Nephron progenitor cell (in vitro differentiated cells): ENCODE measurements around the gene ARHGEF26.

Source experiments
- DNase-seq: peaks from one replicate; pipeline ENCODE4 v3.0.0; 2021
- H3K27ac Mint-ChIP-seq: 2 replicates; pipeline ENCODE4 v1.8.0; 2021; ENCODE audit warnings: mild to moderate bottlenecking, moderate library complexity, mixed read lengths
- H3K27me3 Mint-ChIP-seq: 2 replicates; pipeline ENCODE4 v1.8.0; 2021; ENCODE audit warnings: mild to moderate bottlenecking, low read depth, mixed read lengths; ENCODE audit not compliant: poor library complexity
- H3K36me3 Mint-ChIP-seq: 2 replicates; pipeline ENCODE4 v1.8.0; 2021; ENCODE audit warnings: low read depth, mixed read lengths
- H3K4me1 Mint-ChIP-seq: 2 replicates; pipeline ENCODE4 v1.8.0; 2021; ENCODE audit warnings: mixed read lengths
- H3K4me3 Mint-ChIP-seq: 2 replicates; pipeline ENCODE4 v1.8.0; 2021; ENCODE audit warnings: mild to moderate bottlenecking, moderate library complexity, mixed read lengths
- H3K9me3 Mint-ChIP-seq: 2 replicates; pipeline ENCODE4 v1.8.0; 2021; ENCODE audit warnings: mild to moderate bottlenecking, moderate library complexity, mixed read lengths
- CTCF ChIP-seq: fragments of 200-600 bp; sonication (generic); IDR thresholded peaks from 2 replicates; pipeline ENCODE4 v1.5.0; 2021; ENCODE audit warnings: antibody characterized with exemption

ARHGEF26 gene

GRCh38 chr3:154235330-154235729, 114.1 kb downstream of the ARHGEF26 start:
- no peak for TF ChIP-seq CTCF
- H3K4me1 Mint-ChIP-seq: peaks cover 6% of the 10 kb centered on the region
- H3K9me3 Mint-ChIP-seq: no peaks in the 10 kb centered on the region
- H3K4me3 Mint-ChIP-seq: no peak overlapping the region
- DNase-seq: no peak
- H3K27ac Mint-ChIP-seq: no peak overlapping the region
- no peaks in the 10 kb centered on the region for H3K27me3 Mint-ChIP-seq
- peaks cover 10% of the 10 kb centered on the region for H3K36me3 Mint-ChIP-seq

DNA sequence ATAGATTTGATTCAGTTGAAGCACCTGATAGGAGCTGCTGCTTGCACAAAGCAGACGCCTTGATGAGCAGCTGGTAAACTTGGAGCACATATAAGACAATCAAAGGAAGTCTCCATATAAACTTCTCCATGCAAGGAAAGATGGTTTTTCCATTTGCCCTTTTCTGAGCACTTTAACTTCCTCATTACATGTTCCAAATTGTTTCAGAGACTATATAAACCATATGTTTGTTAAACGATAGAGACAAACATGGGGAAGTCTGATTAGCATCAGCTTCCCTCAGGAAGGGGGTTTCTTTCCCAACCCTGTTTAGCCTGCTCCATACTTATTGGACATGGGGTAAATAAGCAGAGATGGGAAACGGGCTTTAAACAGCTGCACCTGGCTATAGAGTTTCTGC, 115.1 kb downstream of the ARHGEF26 start:
- no peak for DNase-seq
- Mint-ChIP-seq H3K36me3 (peaks cover 19% of the 10 kb centered on the region), H3K27me3 (no peaks in the 10 kb centered on the region), H3K4me1 (peaks cover 6% of the 10 kb centered on the region), H3K9me3 (no peaks in the 10 kb centered on the region), H3K27ac (no peak overlapping the region), H3K4me3 (no peak overlapping the region)
- TF ChIP-seq CTCF: no peak

DNA sequence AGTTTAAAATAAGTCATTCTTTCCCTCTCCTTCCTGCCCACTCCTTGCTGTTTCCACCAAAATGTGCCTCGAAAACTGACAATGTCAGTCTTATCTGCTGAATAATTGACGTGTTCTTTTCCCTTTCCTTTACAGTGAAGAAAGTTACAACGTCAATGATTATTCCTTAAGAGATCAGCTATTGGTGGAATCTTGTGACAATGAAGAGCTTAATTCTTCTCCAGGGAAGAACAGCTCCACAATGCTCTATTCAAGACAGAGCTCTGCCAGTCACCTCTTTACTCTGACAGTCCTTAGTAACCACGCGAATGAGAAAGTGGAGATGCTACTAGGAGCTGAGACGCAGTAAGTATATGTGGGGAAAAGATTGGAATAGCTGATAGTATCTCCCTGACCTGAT, 119.0 kb downstream of the ARHGEF26 start:
- no peak overlapping the region for H3K4me3 Mint-ChIP-seq
- peaks cover 5% of the 10 kb centered on the region for H3K4me1 Mint-ChIP-seq
- no peaks in the 10 kb centered on the region for H3K27me3 Mint-ChIP-seq
- no peak for TF ChIP-seq CTCF
- H3K36me3 Mint-ChIP-seq: peaks cover 25% of the 10 kb centered on the region
- DNase-seq: no peak
- H3K27ac Mint-ChIP-seq: no peak overlapping the region
- no peaks in the 10 kb centered on the region for H3K9me3 Mint-ChIP-seq

- DNase-seq: no peak
- H3K27ac Mint-ChIP-seq: peak overlapping the region; percentile 79
- no peak for TF ChIP-seq CTCF
- no peak overlapping the region for H3K4me3 Mint-ChIP-seq
- H3K27me3 Mint-ChIP-seq: no peaks in the 10 kb centered on the region
- H3K9me3 Mint-ChIP-seq: no peaks in the 10 kb centered on the region
- H3K36me3 Mint-ChIP-seq: peaks cover 32% of the 10 kb centered on the region
- peaks cover 5% of the 10 kb centered on the region for H3K4me1 Mint-ChIP-seq
Observed at GRCh38 chr3:154241496-154241895, 120.3 kb downstream of the ARHGEF26 start.

GRCh38 chr3:154242766-154243165, 121.6 kb downstream of the ARHGEF26 start:
- no peaks in the 10 kb centered on the region for H3K9me3 Mint-ChIP-seq
- no peak for TF ChIP-seq CTCF
- H3K4me3 Mint-ChIP-seq: no peak overlapping the region
- no peak overlapping the region for H3K27ac Mint-ChIP-seq
- peaks cover 5% of the 10 kb centered on the region for H3K4me1 Mint-ChIP-seq
- DNase-seq: no peak
- H3K27me3 Mint-ChIP-seq: no peaks in the 10 kb centered on the region
- peaks cover 42% of the 10 kb centered on the region for H3K36me3 Mint-ChIP-seq

DNA sequence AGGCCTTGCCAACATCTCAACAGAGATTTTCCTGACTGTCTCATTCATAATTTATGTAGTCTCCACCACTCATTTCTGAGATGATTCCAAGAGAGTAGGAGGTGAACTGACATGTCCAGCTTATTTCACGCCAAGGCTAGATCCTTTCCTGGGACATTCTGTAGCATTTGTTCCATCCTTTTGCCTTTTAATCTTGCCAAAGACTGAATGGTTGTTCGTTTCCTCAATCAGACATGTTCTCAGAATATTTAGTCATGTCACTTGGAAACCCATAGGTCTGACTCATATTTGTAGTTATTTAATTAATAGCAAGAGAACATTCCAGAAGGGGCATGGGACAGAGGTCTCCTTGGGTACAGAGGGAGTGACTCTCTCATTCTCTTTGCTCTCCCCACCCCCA, 122.2 kb downstream of the ARHGEF26 start:
- DNase-seq: no peak
- Mint-ChIP-seq H3K4me1 (peaks cover 5% of the 10 kb centered on the region), H3K27me3 (no peaks in the 10 kb centered on the region), H3K36me3 (peaks cover 42% of the 10 kb centered on the region), H3K9me3 (no peaks in the 10 kb centered on the region), H3K4me3 (no peak overlapping the region), H3K27ac (no peak overlapping the region)
- TF ChIP-seq CTCF: no peak
